Naive B cell (primary cell): ENCODE measurements around the gene CFAP73. TPM values are rescaled to one million over a fixed set of nuclear protein-coding genes. Genes with fewer than 3 reads are reported as not detected.
"Not testable (repeated sequence)": the region's sequence is repeated elsewhere in the genome, so short reads cannot be mapped to it uniquely, and the experiment has no call there.

Experiments used
- ATAC-seq, 2 donors: fragments of 150-1000 bp; cut with Tn5 transposase; 2 replicates each; pipeline ENCODE4 v1.10.0; 2021; ENCODE audit warnings: low read depth in 2 of 2, mild to moderate bottlenecking in 2 of 2, moderate library complexity in 2 of 2
- DNase-seq: peaks from one replicate; pipeline ENCODE4 v3.0.0; 2022
- H3K27ac Mint-ChIP-seq, 6 donors: one replicate each; pipeline ENCODE4 v1.8.0; 2020 to 2022; ENCODE audit warnings: mild to moderate bottlenecking in 6 of 6, mixed read lengths in 6 of 6, moderate library complexity in 5 of 6, inconsistent platforms in 2 of 6
- H3K27me3 Mint-ChIP-seq, 3 donors: one replicate each; pipeline ENCODE4 v1.8.0; 2021 to 2022; ENCODE audit warnings: mixed read lengths in 3 of 3, mild to moderate bottlenecking in 1 of 3
- H3K36me3 Mint-ChIP-seq, 2 donors: one replicate each; pipeline ENCODE4 v1.8.0; 2020 to 2022; ENCODE audit warnings: mixed read lengths in 2 of 2, inconsistent platforms in 1 of 2, mild to moderate bottlenecking in 1 of 2
- H3K4me1 Mint-ChIP-seq, 3 donors: one replicate each; pipeline ENCODE4 v1.8.0; 2020 to 2022; ENCODE audit warnings: mixed read lengths in 3 of 3, inconsistent platforms in 1 of 3, mild to moderate bottlenecking in 1 of 3, moderate library complexity in 1 of 3
- H3K4me3 Mint-ChIP-seq, 8 donors: one replicate each; pipeline ENCODE4 v1.8.0; 2020 to 2022; ENCODE audit warnings: mild to moderate bottlenecking in 8 of 8, mixed read lengths in 8 of 8, moderate library complexity in 8 of 8, inconsistent platforms in 2 of 8
- H3K9me3 Mint-ChIP-seq, 7 donors: one replicate each; pipeline ENCODE4 v1.8.0; 2020 to 2022; ENCODE audit warnings: mixed read lengths in 7 of 7, mild to moderate bottlenecking in 5 of 7, inconsistent platforms in 2 of 7, moderate library complexity in 1 of 7
- polyA plus RNA-seq, 6 donors: library from polyadenylated mRNA; unstranded; fragments of 300-500 nt; fragmentation: Illumina TruSeq; gene quantifications; one replicate each; pipeline ENCODE4 v1.2.3, GENCODE V29; 2021; ENCODE audit warnings: low read depth in 6 of 6

The CFAP73 gene
- polyA plus RNA-seq, 6 donors from 2014 or later, result 1.2 TPM; not detected in 5

DNA sequence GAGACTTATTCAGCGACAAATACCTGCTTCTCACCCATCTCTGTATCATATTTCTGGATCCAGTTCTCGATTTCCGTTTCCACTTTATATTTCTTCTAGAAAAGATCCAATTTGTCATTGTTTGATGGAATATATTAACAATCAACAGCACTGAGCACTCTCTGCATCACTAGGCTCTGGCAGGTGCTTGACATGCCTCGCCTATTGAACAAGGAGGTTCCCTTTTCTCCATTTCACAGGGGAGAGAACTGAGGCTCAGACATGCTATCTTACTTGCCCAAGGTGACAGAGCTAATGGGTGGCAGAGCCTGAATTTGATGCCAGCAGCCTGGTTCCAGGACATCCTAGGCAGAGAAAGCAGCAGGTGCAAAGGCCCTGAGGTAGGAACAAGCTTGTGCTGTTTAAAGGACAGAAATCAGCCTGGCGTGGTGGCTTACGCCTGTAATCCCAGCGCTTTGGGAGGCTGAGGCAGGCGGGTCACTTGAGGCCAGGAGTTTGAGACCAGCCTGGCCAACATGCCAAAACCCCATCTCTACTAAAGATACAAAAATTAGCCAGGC lies 48.1 kb downstream of the CFAP73 start:
- Mint-ChIP-seq H3K4me1 (peaks cover 17 to 25% (median 23%) of the 10 kb centered on the region in 3 donors), H3K36me3 (no peaks in the 10 kb centered on the region), H3K9me3 (no peaks in the 10 kb centered on the region), H3K4me3 (peak overlapping the region in 2 of 8 donors; percentile 35 to 80), H3K27me3 (no peaks in the 10 kb centered on the region), H3K27ac (peak overlapping the region in 5 of 6 donors; percentile 21 to 92 (median 61))
- DNase-seq (peak; percentile 36), ATAC-seq (peak; percentile 62 to 64)

- DNase-seq, result no peak
- H3K4me3 Mint-ChIP-seq, result peak overlapping the region in 2 of 8 donors; percentile 3 to 7
- no peaks in the 10 kb centered on the region for H3K9me3 Mint-ChIP-seq
- no peak for ATAC-seq
- H3K4me1 Mint-ChIP-seq, result peaks cover 17 to 25% (median 25%) of the 10 kb centered on the region in 3 donors
- no peaks in the 10 kb centered on the region for H3K27me3 Mint-ChIP-seq
- H3K36me3 Mint-ChIP-seq, result no peaks in the 10 kb centered on the region
- peak overlapping the region in 3 of 6 donors; percentile 8 to 73 (median 21) for H3K27ac Mint-ChIP-seq
Observed at GRCh38 chr12:113198296-113198695, 48.8 kb downstream of the CFAP73 start.

DNA sequence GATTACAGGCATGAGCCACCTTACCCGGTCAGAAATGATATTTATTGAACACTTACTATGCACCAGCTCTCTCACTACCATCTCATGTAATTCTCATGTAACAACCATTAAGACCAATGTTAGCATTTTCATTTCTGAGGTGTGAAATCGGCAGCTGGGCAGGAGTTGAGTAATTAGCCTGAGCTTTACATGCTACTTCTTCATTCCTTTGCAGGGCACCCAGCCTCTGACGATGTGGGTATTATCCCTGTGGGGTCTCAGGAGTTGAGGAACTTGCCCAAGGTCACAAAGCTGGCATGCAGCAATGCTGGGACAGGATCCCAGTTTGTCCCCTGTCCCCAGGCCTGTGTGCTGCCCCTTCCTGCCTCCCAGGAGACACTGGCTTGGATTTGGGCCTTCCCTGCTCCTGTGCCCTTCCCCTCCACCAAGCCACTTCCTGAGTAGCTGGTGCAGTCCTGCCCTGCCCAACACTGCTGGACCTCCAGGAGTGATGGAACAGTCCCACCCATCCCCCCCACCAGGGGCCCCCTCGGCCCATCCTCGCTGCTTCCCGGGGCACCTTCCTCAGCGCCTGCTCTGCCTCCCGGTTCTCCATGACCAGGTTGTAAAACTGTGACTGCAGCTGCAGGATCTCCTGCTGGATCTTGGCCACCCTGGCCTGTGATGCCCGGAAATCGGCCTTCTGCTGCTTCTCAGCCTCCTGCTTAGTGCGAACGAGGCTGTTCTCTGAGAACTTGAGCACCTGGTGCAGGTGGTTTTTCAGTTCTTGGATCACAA lies 50.7 kb downstream of the CFAP73 start:
- Mint-ChIP-seq H3K36me3 (no peaks in the 10 kb centered on the region), H3K4me3 (no peak overlapping the region), H3K9me3 (no peaks in the 10 kb centered on the region), H3K27ac (no peak overlapping the region), H3K27me3 (no peaks in the 10 kb centered on the region), H3K4me1 (peaks cover 21 to 37% (median 25%) of the 10 kb centered on the region in 3 donors)
- no peak for ATAC-seq
- no peak for DNase-seq

- Mint-ChIP-seq H3K27me3 (no peaks in the 10 kb centered on the region), H3K9me3 (no peaks in the 10 kb centered on the region), H3K27ac (peak overlapping the region in 2 of 6 donors; percentile 22 to 47), H3K36me3 (no peaks in the 10 kb centered on the region), H3K4me3 (no peak overlapping the region), H3K4me1 (peaks cover 25 to 47% (median 29%) of the 10 kb centered on the region in 3 donors)
- DNase-seq (no peak), ATAC-seq (no peak)
Observed at GRCh38 chr12:113201187-113202177, 52.0 kb downstream of the CFAP73 start.

DNA sequence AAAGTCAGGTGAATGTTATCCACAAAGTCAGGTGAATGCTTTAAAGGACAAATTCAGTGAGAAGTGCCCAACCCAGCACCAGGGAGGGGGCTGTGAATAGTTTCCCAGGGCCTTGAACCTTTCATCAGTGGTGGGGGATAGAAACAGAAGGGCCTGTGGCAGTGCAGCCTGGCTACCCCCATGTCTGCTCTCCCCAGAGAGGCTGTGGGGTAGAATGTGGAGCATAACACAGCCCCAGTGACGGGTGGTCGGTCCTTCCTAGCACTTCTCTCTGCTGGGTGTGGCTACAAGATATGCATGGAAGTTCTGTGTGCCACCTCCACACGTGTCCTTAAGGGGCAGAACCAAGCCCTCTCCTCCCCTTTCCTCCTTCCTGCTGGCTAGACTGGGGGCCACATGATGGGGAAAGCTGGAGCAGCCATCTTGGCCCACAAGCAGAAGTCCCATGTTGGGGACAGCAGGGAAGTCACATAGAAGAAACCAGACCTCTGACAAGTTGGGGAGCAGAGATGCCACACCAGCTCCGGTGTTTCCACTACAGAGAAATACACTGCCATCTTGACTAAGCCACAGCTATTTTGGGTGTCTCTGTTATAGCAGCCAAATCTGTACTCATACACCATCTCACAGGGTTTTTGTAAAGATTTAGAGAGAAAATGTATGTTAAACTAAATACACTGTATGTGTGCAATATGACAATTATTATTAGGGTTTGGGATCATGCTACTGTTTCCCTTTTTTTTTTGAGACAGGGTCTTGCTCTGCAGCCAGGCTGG lies 53.0 kb downstream of the CFAP73 start:
- Mint-ChIP-seq H3K4me1 (peaks cover 25 to 48% (median 29%) of the 10 kb centered on the region in 3 donors), H3K27ac (peak overlapping the region in 1 of 6 donors; percentile 31), H3K9me3 (no peaks in the 10 kb centered on the region), H3K27me3 (no peaks in the 10 kb centered on the region), H3K36me3 (no peaks in the 10 kb centered on the region), H3K4me3 (no peak overlapping the region)
- ATAC-seq, result no peak
- DNase-seq, result no peak

DNA sequence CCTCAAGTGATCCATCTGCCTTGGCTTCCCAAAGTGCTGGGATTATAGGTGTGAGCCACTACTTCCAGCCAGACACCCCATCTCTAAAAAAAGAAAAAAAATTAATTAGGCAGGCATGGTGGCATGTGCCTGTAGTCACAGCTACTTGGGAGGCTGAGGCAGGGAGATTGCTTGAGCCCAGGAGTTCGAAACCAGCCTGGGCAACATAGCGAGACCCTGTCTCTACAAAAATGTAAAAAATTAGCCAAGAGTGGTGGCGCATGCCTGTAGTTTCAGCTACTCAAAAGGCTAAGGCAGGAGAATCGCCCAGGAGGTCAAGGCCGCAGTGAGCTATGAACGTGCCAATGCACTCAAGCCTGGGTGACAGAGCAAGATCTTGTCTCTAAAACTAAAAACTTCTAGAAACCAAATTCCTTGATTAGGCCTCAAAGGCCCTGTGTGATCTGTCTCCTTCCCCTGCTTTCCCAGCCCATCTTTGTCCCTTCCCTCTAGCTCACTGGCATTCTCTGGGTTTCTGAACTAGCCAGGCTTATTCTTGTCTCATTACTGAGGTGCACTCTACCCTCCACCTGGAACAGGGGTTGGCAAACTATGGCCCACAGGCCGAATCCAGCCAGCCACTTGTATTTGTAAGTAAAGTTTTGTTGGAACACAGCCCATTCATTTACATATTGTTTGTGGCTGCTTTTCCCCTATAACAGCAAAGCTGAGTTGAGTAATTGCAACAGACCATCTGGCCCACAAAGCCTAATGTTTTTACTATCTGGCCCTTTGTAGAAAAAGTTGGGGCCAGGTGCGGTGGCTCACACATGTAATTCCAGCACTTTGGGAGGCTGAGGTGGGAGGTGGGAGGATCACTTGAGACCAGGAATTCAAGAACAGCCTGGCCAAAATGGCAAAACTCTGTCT lies 54.6 kb downstream of the CFAP73 start:
- peak overlapping the region in 5 of 6 donors; percentile 29 to 82 (median 67) for H3K27ac Mint-ChIP-seq
- H3K4me3 Mint-ChIP-seq, result no peak overlapping the region
- no peaks in the 10 kb centered on the region for H3K27me3 Mint-ChIP-seq
- no peak for ATAC-seq
- no peaks in the 10 kb centered on the region for H3K9me3 Mint-ChIP-seq
- no peak for DNase-seq
- H3K36me3 Mint-ChIP-seq, result no peaks in the 10 kb centered on the region
- H3K4me1 Mint-ChIP-seq, result peaks cover 31 to 52% (median 34%) of the 10 kb centered on the region in 3 donors

- H3K4me3 Mint-ChIP-seq, result no peak overlapping the region
- no peaks in the 10 kb centered on the region for H3K9me3 Mint-ChIP-seq
- ATAC-seq, result no peak
- H3K27me3 Mint-ChIP-seq, result no peaks in the 10 kb centered on the region
- H3K27ac Mint-ChIP-seq, result peak overlapping the region in 2 of 6 donors; percentile 37 to 76
- no peaks in the 10 kb centered on the region for H3K36me3 Mint-ChIP-seq
- peaks cover 31 to 59% (median 34%) of the 10 kb centered on the region in 3 donors for H3K4me1 Mint-ChIP-seq
- DNase-seq, result no peak
Observed at GRCh38 chr12:113204804-113205203, 55.3 kb downstream of the CFAP73 start.

- H3K27me3 Mint-ChIP-seq, DNase-seq, H3K36me3 Mint-ChIP-seq, ATAC-seq, H3K9me3 Mint-ChIP-seq: not testable (repeated sequence)
- Mint-ChIP-seq H3K4me1 (peaks cover 38 to 74% (median 40%) of the 10 kb centered on the region in 3 donors), H3K4me3 (peak overlapping the region in 2 of 8 donors; percentile 37 to 39), H3K27ac (peak overlapping the region in 5 of 6 donors; percentile 97 to 100 (median 99))
Observed at GRCh38 chr12:113206802-113207201, 57.3 kb downstream of the CFAP73 start.

- peak; percentile 1 to 2 for ATAC-seq
- Mint-ChIP-seq H3K27ac (peak overlapping the region; percentile 97 to 100 (median 99)), H3K4me3 (peak overlapping the region; percentile 24 to 93 (median 72)), H3K27me3 (no peaks in the 10 kb centered on the region), H3K9me3 (no peaks in the 10 kb centered on the region), H3K4me1 (peaks cover 36 to 71% (median 38%) of the 10 kb centered on the region in 3 donors), H3K36me3 (no peaks in the 10 kb centered on the region)
- DNase-seq, result no peak
Observed at GRCh38 chr12:113207613-113208040, 58.1 kb downstream of the CFAP73 start.

- H3K36me3 Mint-ChIP-seq, result no peaks in the 10 kb centered on the region
- ATAC-seq (peak; percentile 81 to 84), DNase-seq (peak; percentile 92)
- no peaks in the 10 kb centered on the region for H3K9me3 Mint-ChIP-seq
- peaks cover 36 to 70% (median 38%) of the 10 kb centered on the region in 3 donors for H3K4me1 Mint-ChIP-seq
- no peaks in the 10 kb centered on the region for H3K27me3 Mint-ChIP-seq
- H3K4me3 Mint-ChIP-seq, result peak overlapping the region; percentile 51 to 93 (median 78)
- peak overlapping the region; percentile 97 to 100 (median 99) for H3K27ac Mint-ChIP-seq
Observed at GRCh38 chr12:113208041-113208934, 58.8 kb downstream of the CFAP73 start.
